Body of pancreas (tissue), 4 donors: ENCODE results near the gene PAX2. TPM values are rescaled to one million over a fixed set of nuclear protein-coding genes. Genes with fewer than 3 reads are reported as not detected.
A peak's percentile ranks its signal among the peaks of the same experiment; 100 is the strongest.

Experiments
- ATAC-seq: fragments of 150-250 bp; one replicate; pipeline ENCODE4 v1.9.1; 2016
- DNase-seq, 4 donors: peaks; one replicate each; pipeline ENCODE4 v3.0.0-alpha.2; 2019
- H3K27ac ChIP-seq, 4 donors: fragments of 200-600 bp; sonication (generic); 1 replicate in 3 of 4; 2 replicates in 1 of 4; pipeline versions ENCODE4 v1.5.1 to v1.6.1; 2016 to 2019; ENCODE audit warnings: mild to moderate bottlenecking in 1 of 4, mixed read lengths in 1 of 4, moderate library complexity in 1 of 4
- H3K27me3 ChIP-seq, 2 donors: fragments of 200-600 bp; sonication (generic); one replicate each; pipeline ENCODE4 v1.6.0; 2016; ENCODE audit warnings: mild to moderate bottlenecking in 1 of 2
- H3K36me3 ChIP-seq, 2 donors: fragments of 200-600 bp; sonication (generic); replicated peaks in 1 of 2; 2 replicates each; pipeline ENCODE4 v1.5.1; 2016; ENCODE audit warnings: low read depth in 2 of 2; ENCODE audit not compliant: insufficient read depth in 1 of 2
- H3K4me1 ChIP-seq: fragments of 200-600 bp; sonication (generic); one replicate; pipeline ENCODE4 v1.6.0; 2016
- H3K4me3 ChIP-seq, 2 donors: fragments of 200-600 bp; sonication (generic); 1 replicate in 1 of 2; 2 replicates in 1 of 2; pipeline ENCODE4 v1.5.1; 2016 to 2019
- H3K9me3 ChIP-seq, 3 donors: fragments of 200-600 bp; sonication (generic); 1 replicate in 2 of 3; 2 replicates in 1 of 3; pipeline ENCODE4 v1.5.1; 2016
- POLR2A ChIP-seq, 3 donors: fragments of 450-650 bp; IDR thresholded peaks; one replicate each; pipeline ENCODE4 v1.6.1; 2016; ENCODE audit warnings: antibody characterized with exemption in 3 of 3, mild to moderate bottlenecking in 2 of 3
- WGBS, 2 donors: methylation state at CpG; one replicate each; pipeline ENCODE4 v1.1.5; 2017; 5-methylcytosine and 5-hydroxymethylcytosine counted together
- intact Hi-C: fragments of 100-400 bp; cut with DNase I; formaldehyde crosslinking; loops from one replicate; pipeline ENCODE4 v1.15.1; 2023
- total RNA-seq, 2 donors: library from RNA; depleted of rRNA; stranded (reverse); fragments of >200 nt; gene quantifications; one replicate each; pipeline ENCODE4 v1.1.0, GENCODE V29; 2016
- TF ChIP-seq, protein P1 (sequence below), 7 experiments: fragments of 450-650 bp in 4 of 7; fragments of 200-600 bp in 3 of 7; sonication (generic) in 3 of 7; IDR thresholded peaks; one replicate each; pipeline ENCODE4 v1.5.1; 2016 to 2019; ENCODE audit warnings: antibody characterized with exemption in 7 of 7

Gene PAX2
- total RNA-seq, 2 donors from 2014 or later, result under 0.01 TPM; not detected in 1

DNA sequence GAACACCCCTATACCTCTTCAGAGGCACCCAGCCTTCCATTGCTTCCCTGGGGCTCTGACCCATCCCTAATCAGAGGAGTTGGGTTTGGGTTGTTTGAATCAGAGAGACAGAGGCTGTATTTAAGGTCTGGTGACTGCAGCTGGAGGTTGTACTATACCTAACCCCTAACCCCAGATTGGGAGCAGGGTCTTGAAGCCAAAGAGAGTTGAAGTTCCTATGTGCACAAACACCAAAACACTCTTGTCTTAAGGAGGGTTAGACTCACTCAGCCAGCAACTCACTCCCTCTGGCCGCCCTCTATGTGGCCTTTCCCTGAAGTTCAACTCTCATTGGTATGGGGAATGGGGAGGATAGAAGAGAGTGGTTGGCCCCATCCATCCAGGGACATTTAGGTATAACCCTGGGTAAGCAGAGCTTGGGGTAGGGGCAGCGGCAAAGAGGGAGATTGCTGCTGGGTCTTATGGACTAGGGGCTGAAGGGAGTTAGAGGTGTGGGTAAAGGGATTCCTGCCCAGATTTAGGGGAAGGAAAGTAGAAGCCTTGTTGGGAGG is 80.0 kb downstream of the PAX2 start:
- Histone ChIP-seq H3K27me3 (peaks cover 3 to 4% of the 10 kb centered on the region in 2 donors), H3K4me3 (no peak overlapping the region), H3K36me3 (no peaks in the 10 kb centered on the region), H3K27ac (no peak overlapping the region), H3K4me1 (peaks cover 35% of the 10 kb centered on the region), H3K9me3 (no peaks in the 10 kb centered on the region)
- no peak for ATAC-seq
- 31 to 73% methylated on average over 2 of the region's 2 CpGs for WGBS, 2 donors
- no peak for DNase-seq
- no peak for TF ChIP-seq POLR2A (IDR thresholded peaks at IDR 0.05)
- TF ChIP-seq, protein P1, sequence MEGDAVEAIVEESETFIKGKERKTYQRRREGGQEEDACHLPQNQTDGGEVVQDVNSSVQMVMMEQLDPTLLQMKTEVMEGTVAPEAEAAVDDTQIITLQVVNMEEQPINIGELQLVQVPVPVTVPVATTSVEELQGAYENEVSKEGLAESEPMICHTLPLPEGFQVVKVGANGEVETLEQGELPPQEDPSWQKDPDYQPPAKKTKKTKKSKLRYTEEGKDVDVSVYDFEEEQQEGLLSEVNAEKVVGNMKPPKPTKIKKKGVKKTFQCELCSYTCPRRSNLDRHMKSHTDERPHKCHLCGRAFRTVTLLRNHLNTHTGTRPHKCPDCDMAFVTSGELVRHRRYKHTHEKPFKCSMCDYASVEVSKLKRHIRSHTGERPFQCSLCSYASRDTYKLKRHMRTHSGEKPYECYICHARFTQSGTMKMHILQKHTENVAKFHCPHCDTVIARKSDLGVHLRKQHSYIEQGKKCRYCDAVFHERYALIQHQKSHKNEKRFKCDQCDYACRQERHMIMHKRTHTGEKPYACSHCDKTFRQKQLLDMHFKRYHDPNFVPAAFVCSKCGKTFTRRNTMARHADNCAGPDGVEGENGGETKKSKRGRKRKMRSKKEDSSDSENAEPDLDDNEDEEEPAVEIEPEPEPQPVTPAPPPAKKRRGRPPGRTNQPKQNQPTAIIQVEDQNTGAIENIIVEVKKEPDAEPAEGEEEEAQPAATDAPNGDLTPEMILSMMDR (IDR thresholded peaks at IDR 0.05), result no peak
- intact Hi-C loops, result no loop called here

DNA sequence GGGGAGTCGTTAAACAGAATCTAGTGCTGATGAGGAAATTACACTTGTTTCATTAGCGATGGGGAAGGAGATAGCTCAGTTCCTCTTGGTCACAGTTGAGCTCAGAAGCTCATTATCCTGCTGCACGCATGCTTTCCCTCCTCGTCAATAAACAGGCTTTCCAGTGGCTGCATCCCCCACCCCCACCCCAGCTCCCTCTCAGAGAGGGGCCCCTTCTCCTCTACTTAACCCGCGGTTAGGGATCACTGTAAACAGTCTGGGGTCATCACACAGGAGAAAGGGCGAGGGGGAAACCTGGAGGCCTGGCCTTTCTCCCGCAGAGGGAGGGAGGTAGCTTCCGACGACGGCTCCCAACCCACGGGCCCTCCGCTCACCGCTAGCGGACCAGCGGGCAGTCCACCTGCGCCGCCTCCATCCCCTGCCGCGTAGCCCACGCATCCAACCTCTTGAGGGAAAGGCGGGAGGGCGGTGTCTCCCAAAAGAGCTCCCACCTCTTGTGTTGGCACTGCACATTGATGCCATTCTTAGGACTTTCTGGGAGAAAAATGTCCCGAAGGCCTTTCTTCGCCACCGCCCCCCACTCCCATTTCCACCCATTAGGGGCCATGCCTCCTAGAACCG is 80.8 kb downstream of the PAX2 start:
- no peak for DNase-seq
- ATAC-seq, result no peak
- no peaks in the 10 kb centered on the region for H3K9me3 ChIP-seq
- H3K36me3 ChIP-seq, result no peaks in the 10 kb centered on the region
- peak overlapping the region; percentile 16 to 44 for H3K4me3 ChIP-seq
- 12 to 24% methylated on average over 4 to 27 of the region's 27 CpGs for WGBS, 2 donors
- intact Hi-C loops, result no loop called here
- peak overlapping the region in 1 of 4 donors; percentile 17 for H3K27ac ChIP-seq
- TF ChIP-seq, protein P1 (IDR thresholded peaks at IDR 0.05), result no peak
- TF ChIP-seq POLR2A (IDR thresholded peaks at IDR 0.05), result no peak
- peaks cover 3 to 4% of the 10 kb centered on the region in 2 donors for H3K27me3 ChIP-seq
- peaks cover 35% of the 10 kb centered on the region for H3K4me1 ChIP-seq

GRCh38 chr10:100826661-100826982 is 81.2 kb downstream of the PAX2 start:
- Histone ChIP-seq H3K4me1 (peaks cover 35% of the 10 kb centered on the region), H3K27ac (peak overlapping the region in 2 of 4 donors; percentile 17 to 42), H3K9me3 (no peaks in the 10 kb centered on the region), H3K27me3 (peaks cover 3 to 4% of the 10 kb centered on the region in 2 donors), H3K36me3 (no peaks in the 10 kb centered on the region), H3K4me3 (peak overlapping the region; percentile 16 to 44)
- intact Hi-C loops, result no loop called here
- ATAC-seq (peak; percentile 54), DNase-seq (no peak)
- WGBS, 2 donors, result 1 to 30% methylated on average over 2 to 41 of the region's 41 CpGs
- TF ChIP-seq, protein P1 (IDR thresholded peaks at IDR 0.05), result no peak
- no peak for TF ChIP-seq POLR2A (IDR thresholded peaks at IDR 0.05)

DNA sequence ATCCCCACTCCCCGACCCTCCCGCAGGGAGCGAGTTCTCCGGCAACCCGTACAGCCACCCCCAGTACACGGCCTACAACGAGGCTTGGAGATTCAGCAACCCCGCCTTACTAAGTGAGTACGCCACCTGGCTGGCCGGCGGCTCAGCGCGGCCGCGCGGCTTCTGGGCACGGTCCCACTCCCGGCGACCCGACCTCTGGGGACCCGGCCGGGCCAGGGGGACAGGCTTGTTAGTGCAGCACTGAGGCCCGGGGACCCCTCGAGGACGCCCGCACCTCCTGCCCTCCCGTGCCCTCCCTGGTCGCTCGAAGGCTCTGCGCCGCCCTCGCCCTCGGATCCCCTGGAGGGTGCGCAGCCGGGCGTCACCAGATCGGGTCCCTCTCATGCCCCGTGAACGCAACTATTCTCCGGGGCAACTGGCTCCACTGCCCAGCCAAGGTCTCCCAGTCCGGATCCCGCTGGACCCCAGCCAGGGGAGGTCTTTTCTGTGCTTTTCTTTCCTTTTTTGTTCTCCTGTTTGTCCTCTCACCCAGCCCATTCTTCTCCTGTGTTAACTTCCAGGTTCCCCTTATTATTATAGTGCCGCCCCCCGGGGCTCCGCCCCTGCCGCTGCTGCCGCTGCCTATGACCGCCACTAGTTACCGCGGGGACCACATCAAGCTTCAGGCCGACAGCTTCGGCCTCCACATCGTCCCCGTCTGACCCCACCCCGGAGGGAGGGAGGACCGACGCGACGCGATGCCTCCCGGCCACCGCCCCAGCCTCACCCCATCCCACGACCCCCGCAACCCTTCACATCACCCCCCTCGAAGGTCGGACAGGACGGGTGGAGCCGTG is 81.8 kb downstream of the PAX2 start:
- DNase-seq (peak; percentile 59 to 74 (median 66)), ATAC-seq (peak; percentile 78)
- 0 to 1% methylated on average over 16 to 68 of the region's 68 CpGs for WGBS, 2 donors
- TF ChIP-seq POLR2A (IDR thresholded peaks at IDR 0.05), result peak; percentile 9 to 53 (median 44)
- TF ChIP-seq, protein P1 (IDR thresholded peaks at IDR 0.05), result peak; percentile 27 to 66 (median 53)
- Histone ChIP-seq H3K4me1 (peaks cover 35% of the 10 kb centered on the region), H3K27ac (peak overlapping the region in 2 of 4 donors; percentile 17 to 42), H3K4me3 (peak overlapping the region; percentile 16 to 44), H3K27me3 (peaks cover 3 to 4% of the 10 kb centered on the region in 2 donors), H3K9me3 (no peaks in the 10 kb centered on the region), H3K36me3 (no peaks in the 10 kb centered on the region)
- intact Hi-C loops, result no loop called here
